ENCODE results near the gene ITGB2.

DNA sequence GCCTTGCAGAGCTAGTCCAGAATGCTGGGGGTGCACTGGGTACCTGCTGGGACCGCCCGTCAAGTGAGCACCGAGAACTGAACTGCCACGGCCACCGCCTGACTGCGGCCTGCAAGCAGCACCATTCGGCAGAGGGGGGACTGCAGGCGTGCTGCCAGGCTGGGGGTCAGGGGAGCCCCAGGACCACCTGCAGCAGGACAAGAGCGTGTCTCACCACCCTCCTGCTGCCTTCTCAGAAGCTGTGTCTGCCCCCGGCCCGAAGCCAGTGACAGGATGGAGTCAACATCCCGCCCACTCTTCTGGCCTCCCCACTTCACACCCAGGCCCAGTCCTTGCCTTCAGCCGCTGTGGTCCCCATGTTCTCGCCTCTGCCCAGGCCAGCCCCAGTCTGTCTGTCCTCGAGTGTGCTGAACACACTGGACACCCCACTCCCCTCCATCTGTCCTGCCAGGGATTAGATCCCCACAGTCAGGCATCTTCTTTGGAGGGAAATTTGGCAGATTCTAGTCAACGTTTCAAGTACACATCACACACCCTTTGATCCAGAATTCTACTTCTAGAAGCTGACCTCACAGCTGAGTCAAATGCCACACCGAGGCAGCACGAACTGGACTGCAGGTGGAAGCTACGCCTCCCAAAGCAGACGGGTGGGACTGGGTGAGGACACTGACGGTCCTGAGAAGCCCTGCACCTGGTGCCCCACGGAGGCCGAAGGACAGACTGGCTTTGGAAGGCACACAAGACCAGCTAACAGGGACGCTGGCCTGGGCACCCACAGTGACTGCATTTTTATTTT is 73.2 kb downstream of the ITGB2 start:
- TF ChIP-seq CTCF (IDR thresholded peaks at IDR 0.05) (no peak), EP300 (IDR thresholded peaks at IDR 0.05) (no peak)

All from tibial nerve (tissue), 4 donors.